Hepatocyte (in vitro differentiated cells): ENCODE results near the gene HOXB7. TPM values are rescaled to one million over a fixed set of nuclear protein-coding genes. Genes with fewer than 3 reads are reported as not detected.
A peak's percentile ranks its signal among the peaks of the same experiment; 100 is the strongest.

Experiments
- DNase-seq: peaks from one replicate; pipeline ENCODE4 v3.0.0-alpha.2; 2016; ENCODE audit warnings: low spot score
- H2AFZ ChIP-seq: fragments of 200-600 bp; sonication (generic); 2 replicates; pipeline ENCODE4 v1.6.0; 2016; ENCODE audit warnings: antibody characterized with exemption, mild to moderate bottlenecking
- H3K27ac ChIP-seq: fragments of 200-600 bp; sonication (generic); 2 replicates; pipeline ENCODE4 v1.5.1; 2016; ENCODE audit warnings: mild to moderate bottlenecking
- H3K27me3 ChIP-seq: fragments of 200-600 bp; sonication (generic); 2 replicates; pipeline ENCODE4 v1.6.1; 2016
- H3K36me3 ChIP-seq: fragments of 200-600 bp; sonication (generic); replicated peaks from 2 replicates; pipeline ENCODE4 v1.5.1; 2016; ENCODE audit warnings: low read depth; ENCODE audit not compliant: insufficient read depth
- H3K4me1 ChIP-seq: fragments of 200-600 bp; sonication (generic); 2 replicates; pipeline ENCODE4 v1.5.1; 2016; ENCODE audit warnings: mild to moderate bottlenecking, moderate library complexity; ENCODE audit not compliant: insufficient read depth
- H3K4me2 ChIP-seq: fragments of 200-600 bp; sonication (generic); 2 replicates; pipeline ENCODE4 v1.6.0; 2016
- H3K4me3 ChIP-seq: fragments of 200-600 bp; sonication (generic); 2 replicates; pipeline ENCODE4 v1.5.1; 2016; ENCODE audit warnings: mild to moderate bottlenecking
- H3K79me2 ChIP-seq: fragments of 200-600 bp; sonication (generic); 2 replicates; pipeline ENCODE4 v1.6.0; 2017; ENCODE audit warnings: mild to moderate bottlenecking
- H3K9me2 ChIP-seq: fragments of 200-600 bp; sonication (generic); replicated peaks from 2 replicates; pipeline ENCODE4 v1.6.0; 2017; ENCODE audit warnings: mild to moderate bottlenecking; ENCODE audit not compliant: insufficient read depth
- H3K9me3 ChIP-seq: fragments of 200-600 bp; sonication (generic); 2 replicates; pipeline ENCODE4 v1.5.1; 2016; ENCODE audit warnings: low read depth, mild to moderate bottlenecking
- H4K20me1 ChIP-seq: fragments of 200-600 bp; sonication (generic); 2 replicates; pipeline ENCODE4 v1.6.0; 2016; ENCODE audit warnings: mild to moderate bottlenecking; ENCODE audit not compliant: insufficient read depth, poor library complexity, severe bottlenecking
- EZH2 ChIP-seq: fragments of 200-600 bp; sonication (generic); IDR thresholded peaks from 2 replicates; pipeline ENCODE4 v1.6.1; 2016; ENCODE audit warnings: antibody characterized with exemption, mild to moderate bottlenecking, borderline replicate concordance
- EZH2phosphoT487 ChIP-seq: fragments of 200-600 bp; sonication (generic); IDR thresholded peaks from one replicate; pipeline ENCODE4 v1.6.1; 2018; ENCODE audit warnings: antibody characterized with exemption, mild to moderate bottlenecking, low read depth, moderate library complexity; ENCODE audit not compliant: unreplicated experiment, severe bottlenecking
- WGBS: methylation state at CpG from one replicate; pipeline ENCODE4 v1.1.6; 2016; ENCODE audit warnings: low lambda C conversion rate; ENCODE audit errors: missing lambda C conversion rate; 5-methylcytosine and 5-hydroxymethylcytosine counted together
- polyA plus RNA-seq: library from polyadenylated mRNA; unstranded; fragments of >200 nt; fragmentation: Nextera tagmentation; extraction: Ambion mirVana; gene quantifications from 2 replicates; pipeline ENCODE4 v1.2.1, GENCODE V29; 2016
- total RNA-seq: library from RNA; depleted of rRNA; stranded (reverse); fragments of >200 nt; gene quantifications from 2 replicates; pipeline ENCODE4 v1.2.3, GENCODE V29; 2014
- TF ChIP-seq, protein P1 (sequence below): fragments of 200-600 bp; sonication (generic); IDR thresholded peaks from 2 replicates; pipeline ENCODE4 v1.5.1; 2016; ENCODE audit warnings: antibody characterized with exemption, mild to moderate bottlenecking; ENCODE audit not compliant: poor library complexity

Gene HOXB7
- total and polyA plus RNA-seq, 2 experiments from 2014 or later: 4.1 to 13.7 TPM

DNA sequence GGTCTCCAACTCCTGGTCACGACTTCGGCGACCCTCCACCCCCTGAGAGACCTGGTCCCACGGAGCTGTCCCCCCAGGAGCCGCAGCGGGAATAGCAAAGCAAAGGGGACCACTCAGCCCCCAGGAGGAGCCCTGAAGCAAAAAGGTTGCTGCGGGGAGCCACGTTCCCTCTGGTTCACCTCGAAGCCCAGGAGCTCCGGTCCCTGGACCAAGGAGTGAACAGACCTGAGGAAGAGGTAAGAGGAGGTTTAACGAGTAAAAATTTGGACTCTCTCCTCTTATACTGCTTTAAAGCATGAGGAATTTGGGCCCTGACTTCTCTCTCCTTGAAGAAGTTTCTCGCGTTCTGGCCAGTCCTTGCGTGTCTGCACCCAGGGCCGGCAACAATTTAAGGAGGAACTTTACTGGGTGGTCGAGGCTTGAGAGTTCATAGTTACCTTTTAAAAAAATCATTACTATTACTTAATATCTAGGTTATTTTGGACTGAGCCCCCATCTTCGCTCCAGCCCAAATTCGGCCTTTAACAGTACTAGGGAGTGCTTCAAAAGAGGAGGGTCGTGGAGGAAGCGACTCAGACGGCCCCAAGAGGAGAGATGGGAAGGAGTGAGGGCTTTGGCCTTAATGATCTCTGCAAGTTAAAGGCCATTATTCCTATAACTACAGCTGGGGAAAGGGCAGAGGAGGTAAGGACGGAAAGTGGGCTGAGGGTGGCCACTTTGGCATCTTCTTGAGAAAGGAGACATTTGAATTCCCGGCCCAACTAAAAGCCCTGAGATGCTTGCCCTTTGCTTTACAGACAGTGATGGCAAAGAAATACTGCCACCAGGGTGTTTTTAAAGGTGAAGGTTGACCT lies 32.3 kb upstream of the HOXB7 start:
- TF ChIP-seq EZH2: peak; percentile 4
- TF ChIP-seq, protein P1, sequence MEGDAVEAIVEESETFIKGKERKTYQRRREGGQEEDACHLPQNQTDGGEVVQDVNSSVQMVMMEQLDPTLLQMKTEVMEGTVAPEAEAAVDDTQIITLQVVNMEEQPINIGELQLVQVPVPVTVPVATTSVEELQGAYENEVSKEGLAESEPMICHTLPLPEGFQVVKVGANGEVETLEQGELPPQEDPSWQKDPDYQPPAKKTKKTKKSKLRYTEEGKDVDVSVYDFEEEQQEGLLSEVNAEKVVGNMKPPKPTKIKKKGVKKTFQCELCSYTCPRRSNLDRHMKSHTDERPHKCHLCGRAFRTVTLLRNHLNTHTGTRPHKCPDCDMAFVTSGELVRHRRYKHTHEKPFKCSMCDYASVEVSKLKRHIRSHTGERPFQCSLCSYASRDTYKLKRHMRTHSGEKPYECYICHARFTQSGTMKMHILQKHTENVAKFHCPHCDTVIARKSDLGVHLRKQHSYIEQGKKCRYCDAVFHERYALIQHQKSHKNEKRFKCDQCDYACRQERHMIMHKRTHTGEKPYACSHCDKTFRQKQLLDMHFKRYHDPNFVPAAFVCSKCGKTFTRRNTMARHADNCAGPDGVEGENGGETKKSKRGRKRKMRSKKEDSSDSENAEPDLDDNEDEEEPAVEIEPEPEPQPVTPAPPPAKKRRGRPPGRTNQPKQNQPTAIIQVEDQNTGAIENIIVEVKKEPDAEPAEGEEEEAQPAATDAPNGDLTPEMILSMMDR: no peak
- Histone ChIP-seq H3K27me3 (peaks cover 99% of the 10 kb centered on the region), H3K27ac (no peak overlapping the region), H3K36me3 (no peaks in the 10 kb centered on the region), H3K4me2 (no peak overlapping the region), H3K9me2 (no peaks in the 10 kb centered on the region), H3K4me1 (no peaks in the 10 kb centered on the region), H3K9me3 (no peaks in the 10 kb centered on the region), H2AFZ (no peak overlapping the region), H3K79me2 (no peaks in the 10 kb centered on the region), H4K20me1 (no peaks in the 10 kb centered on the region), H3K4me3 (no peak overlapping the region)
- no peak for DNase-seq
- WGBS: 33% methylated on average over 23 of the region's 23 CpGs

DNA sequence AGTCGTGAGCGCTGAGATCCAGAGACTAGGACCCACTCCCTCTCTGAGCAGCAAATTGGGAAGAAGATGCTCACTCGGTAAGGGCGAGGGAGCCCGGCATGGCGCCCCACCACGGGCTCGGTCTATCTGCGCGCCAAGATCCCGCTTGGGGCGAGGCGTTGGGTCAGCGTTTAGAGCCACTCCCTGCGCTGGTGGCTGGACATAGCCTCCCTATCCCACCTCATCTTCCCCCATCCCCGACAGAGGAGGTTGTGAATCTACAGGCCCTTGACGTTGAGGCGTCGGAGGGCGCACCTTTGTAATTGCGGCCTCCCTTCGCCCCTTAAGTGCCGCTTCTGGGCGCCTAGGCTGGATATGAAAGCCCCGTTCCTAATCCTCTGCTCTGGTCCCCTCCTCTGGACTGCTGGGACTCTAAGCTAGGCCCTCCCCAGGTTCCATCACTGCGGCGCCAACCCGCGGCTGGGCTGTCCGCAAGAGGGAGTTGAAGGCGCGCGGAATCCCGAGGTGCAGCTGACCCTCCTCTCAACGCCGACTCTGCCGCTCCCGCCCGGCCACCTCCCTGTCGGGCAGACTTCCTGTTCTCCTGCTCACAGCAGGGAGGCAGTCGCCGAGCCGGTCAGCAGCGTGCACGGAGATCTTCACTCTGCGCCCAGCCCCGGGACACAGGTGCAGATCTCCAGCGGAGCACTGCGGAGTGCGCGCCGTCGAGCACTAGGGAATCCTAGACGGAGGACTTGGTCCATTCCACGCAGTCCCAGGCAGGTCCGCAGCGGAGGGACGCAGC lies 31.4 kb upstream of the HOXB7 start:
- DNase-seq: no peak
- WGBS: 6% methylated on average over 57 of the region's 58 CpGs
- Histone ChIP-seq H2AFZ (no peak overlapping the region), H3K27me3 (peaks cover 99% of the 10 kb centered on the region), H3K27ac (no peak overlapping the region), H3K79me2 (no peaks in the 10 kb centered on the region), H3K4me1 (no peaks in the 10 kb centered on the region), H3K4me2 (peak overlapping the region; percentile 25), H4K20me1 (no peaks in the 10 kb centered on the region), H3K36me3 (no peaks in the 10 kb centered on the region), H3K9me3 (no peaks in the 10 kb centered on the region), H3K4me3 (no peak overlapping the region), H3K9me2 (no peaks in the 10 kb centered on the region)
- TF ChIP-seq EZH2 (peak; percentile 77), EZH2phosphoT487 (no peak)

DNA sequence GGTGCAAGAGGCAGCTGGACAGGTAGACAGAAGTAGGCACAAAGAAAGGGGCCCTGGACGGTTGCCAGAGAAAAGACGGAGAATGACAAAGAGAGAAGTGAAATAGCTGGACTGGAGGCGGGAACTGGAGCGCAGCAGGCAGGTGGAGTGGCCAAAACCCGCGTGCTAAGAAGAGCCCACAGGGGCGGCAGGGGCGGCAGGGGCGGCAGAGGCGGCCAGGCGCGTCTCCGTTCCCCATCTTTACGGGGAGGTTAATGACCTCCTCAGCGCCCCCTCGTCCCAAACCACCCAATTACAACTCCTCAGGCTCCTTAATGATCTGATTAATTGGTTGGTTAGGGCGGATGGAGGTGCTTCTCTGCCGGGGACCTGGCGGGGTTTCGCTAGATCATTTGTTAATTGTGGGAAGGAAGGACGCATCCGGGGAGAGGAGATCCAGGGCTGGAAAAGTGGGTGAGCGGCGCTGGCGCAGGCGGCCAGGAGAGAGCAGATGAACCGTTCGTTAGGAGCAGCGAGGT lies 30.8 kb upstream of the HOXB7 start:
- Histone ChIP-seq H3K4me2 (no peak overlapping the region), H3K27me3 (peaks cover 100% of the 10 kb centered on the region), H3K4me3 (no peak overlapping the region), H3K9me3 (no peaks in the 10 kb centered on the region), H2AFZ (no peak overlapping the region), H3K9me2 (no peaks in the 10 kb centered on the region), H3K36me3 (no peaks in the 10 kb centered on the region), H3K27ac (no peak overlapping the region), H4K20me1 (no peaks in the 10 kb centered on the region), H3K79me2 (no peaks in the 10 kb centered on the region), H3K4me1 (no peaks in the 10 kb centered on the region)
- TF ChIP-seq, protein P1: no peak
- TF ChIP-seq EZH2phosphoT487 (no peak), EZH2 (no peak)
- no peak for DNase-seq
- 9% methylated on average over 29 of the region's 29 CpGs for WGBS

DNA sequence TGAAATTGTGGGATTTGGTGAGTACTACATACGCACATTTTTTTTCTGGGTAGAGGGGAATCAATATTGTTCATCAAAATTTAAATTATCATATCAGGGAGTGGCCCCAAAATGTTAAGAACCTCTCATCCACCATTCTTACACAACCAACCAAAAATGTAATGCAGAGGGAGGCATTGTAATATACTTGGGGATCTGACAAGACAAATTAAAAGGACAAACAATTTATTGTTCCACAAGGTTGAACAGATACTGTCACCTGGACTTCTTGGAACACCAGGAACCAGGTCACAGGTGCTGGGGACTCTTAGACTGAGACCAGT lies 30.0 kb upstream of the HOXB7 start:
- Histone ChIP-seq H4K20me1 (no peaks in the 10 kb centered on the region), H3K9me2 (no peaks in the 10 kb centered on the region), H3K27ac (no peak overlapping the region), H2AFZ (no peak overlapping the region), H3K4me3 (no peak overlapping the region), H3K27me3 (peaks cover 98% of the 10 kb centered on the region), H3K36me3 (no peaks in the 10 kb centered on the region), H3K4me2 (no peak overlapping the region), H3K4me1 (no peaks in the 10 kb centered on the region), H3K79me2 (no peaks in the 10 kb centered on the region), H3K9me3 (no peaks in the 10 kb centered on the region)
- no peak for TF ChIP-seq EZH2phosphoT487
- TF ChIP-seq, protein P1: no peak
- no peak for TF ChIP-seq EZH2
- no peak for DNase-seq
- WGBS: 63% methylated on average over 1 of the region's 1 CpG
